ENCODE results near the gene RTBDN.
A peak's percentile ranks its signal among the peaks of the same experiment; 100 is the strongest.

Gene RTBDN

GRCh38 chr19:12794196-12794941, 40.0 kb downstream of the RTBDN start:
- H3K9ac ChIP-seq (ENCODE audit: low read length): peak overlapping the region; percentile 79
- peaks cover 11% of the 10 kb centered on the region for H3K36me3 ChIP-seq (ENCODE audit: control insufficient read depth, low read depth, low read length)
- no peaks in the 10 kb centered on the region for H3K9me3 ChIP-seq (ENCODE audit: control insufficient read depth, low read depth, low read length)
- no peak overlapping the region for H3K27ac ChIP-seq (ENCODE audit: low read length)
- H3K4me3 ChIP-seq (ENCODE audit: low read length): peak overlapping the region; percentile 72
- peaks cover 22% of the 10 kb centered on the region for H3K4me1 ChIP-seq (ENCODE audit: control insufficient read depth, low read depth, low read length)
- H3K27me3 ChIP-seq (ENCODE audit: control insufficient read depth, insufficient read depth, low read length): peaks cover 31% of the 10 kb centered on the region

GRCh38 chr19:12793290-12794195, 40.8 kb downstream of the RTBDN start:
- Histone ChIP-seq H3K9me3 (ENCODE audit: control insufficient read depth, low read depth, low read length) (no peaks in the 10 kb centered on the region), H3K27ac (ENCODE audit: low read length) (peak overlapping the region; percentile 47), H3K36me3 (ENCODE audit: control insufficient read depth, low read depth, low read length) (peaks cover 5% of the 10 kb centered on the region)

GRCh38 chr19:12792853-12793289, 41.5 kb downstream of the RTBDN start:
- peak overlapping the region; percentile 62 for H3K9ac ChIP-seq (ENCODE audit: low read length)
- H3K27ac ChIP-seq (ENCODE audit: low read length): no peak overlapping the region
- H3K4me3 ChIP-seq (ENCODE audit: low read length): peak overlapping the region; percentile 72
- H3K27me3 ChIP-seq (ENCODE audit: control insufficient read depth, insufficient read depth, low read length): peaks cover 31% of the 10 kb centered on the region
- peaks cover 32% of the 10 kb centered on the region for H3K4me1 ChIP-seq (ENCODE audit: control insufficient read depth, low read depth, low read length)
- peaks cover 5% of the 10 kb centered on the region for H3K36me3 ChIP-seq (ENCODE audit: control insufficient read depth, low read depth, low read length)
- no peaks in the 10 kb centered on the region for H3K9me3 ChIP-seq (ENCODE audit: control insufficient read depth, low read depth, low read length)

More at GRCh38 chr19:12793290-12794195, 40.8 kb downstream of the RTBDN start:
- H3K4me3 ChIP-seq (ENCODE audit: low read length): peak overlapping the region; percentile 72
- H3K4me1 ChIP-seq (ENCODE audit: control insufficient read depth, low read depth, low read length): peaks cover 30% of the 10 kb centered on the region
- peaks cover 31% of the 10 kb centered on the region for H3K27me3 ChIP-seq (ENCODE audit: control insufficient read depth, insufficient read depth, low read length)
- peak overlapping the region; percentile 79 for H3K9ac ChIP-seq (ENCODE audit: low read length)

- H3K4me1 ChIP-seq (ENCODE audit: control insufficient read depth, low read depth, low read length): peaks cover 32% of the 10 kb centered on the region
- H3K36me3 ChIP-seq (ENCODE audit: control insufficient read depth, low read depth, low read length): peaks cover 5% of the 10 kb centered on the region
- H3K27me3 ChIP-seq (ENCODE audit: control insufficient read depth, insufficient read depth, low read length): peaks cover 31% of the 10 kb centered on the region
- H3K9me3 ChIP-seq (ENCODE audit: control insufficient read depth, low read depth, low read length): no peaks in the 10 kb centered on the region
- H3K27ac ChIP-seq (ENCODE audit: low read length): no peak overlapping the region
- H3K4me3 ChIP-seq (ENCODE audit: low read length): peak overlapping the region; percentile 72
- H3K9ac ChIP-seq (ENCODE audit: low read length): peak overlapping the region; percentile 62
Observed at GRCh38 chr19:12792051-12792852, 42.1 kb downstream of the RTBDN start.

DNA sequence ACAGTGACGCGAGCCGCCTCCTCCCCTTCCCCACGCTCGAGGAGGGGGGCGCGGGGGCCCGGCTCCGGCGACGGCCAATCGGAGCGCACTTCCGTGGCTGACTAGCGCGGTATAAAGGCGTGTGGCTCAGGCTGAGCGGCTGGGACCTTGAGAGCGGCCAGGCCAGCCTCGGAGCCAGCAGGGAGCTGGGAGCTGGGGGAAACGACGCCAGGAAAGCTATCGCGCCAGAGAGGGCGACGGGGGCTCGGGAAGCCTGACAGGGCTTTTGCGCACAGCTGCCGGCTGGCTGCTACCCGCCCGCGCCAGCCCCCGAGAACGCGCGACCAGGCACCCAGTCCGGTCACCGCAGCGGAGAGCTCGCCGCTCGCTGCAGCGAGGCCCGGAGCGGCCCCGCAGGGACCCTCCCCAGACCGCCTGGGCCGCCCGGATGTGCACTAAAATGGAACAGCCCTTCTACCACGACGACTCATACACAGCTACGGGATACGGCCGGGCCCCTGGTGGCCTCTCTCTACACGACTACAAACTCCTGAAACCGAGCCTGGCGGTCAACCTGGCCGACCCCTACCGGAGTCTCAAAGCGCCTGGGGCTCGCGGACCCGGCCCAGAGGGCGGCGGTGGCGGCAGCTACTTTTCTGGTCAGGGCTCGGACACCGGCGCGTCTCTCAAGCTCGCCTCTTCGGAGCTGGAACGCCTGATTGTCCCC, 42.9 kb downstream of the RTBDN start, which contains the start of gene JUNB:
Gene JUNB (plus strand): TSS at position 142 of the 706 bp plus-strand sequence. CDS start 286 bp downstream, at position 428.
- Histone ChIP-seq H3K9me3 (ENCODE audit: control insufficient read depth, low read depth, low read length) (no peaks in the 10 kb centered on the region), H3K4me1 (ENCODE audit: control insufficient read depth, low read depth, low read length) (peaks cover 32% of the 10 kb centered on the region), H3K36me3 (ENCODE audit: control insufficient read depth, low read depth, low read length) (no peaks in the 10 kb centered on the region), H3K4me3 (ENCODE audit: low read length) (peak within 1 kb of the TSS; percentile 72), H3K27me3 (ENCODE audit: control insufficient read depth, insufficient read depth, low read length) (peaks cover 31% of the 10 kb centered on the region), H3K27ac (ENCODE audit: low read length) (no peak within 1 kb of the TSS), H3K9ac (ENCODE audit: low read length) (peak within 1 kb of the TSS; percentile 62)

DNA sequence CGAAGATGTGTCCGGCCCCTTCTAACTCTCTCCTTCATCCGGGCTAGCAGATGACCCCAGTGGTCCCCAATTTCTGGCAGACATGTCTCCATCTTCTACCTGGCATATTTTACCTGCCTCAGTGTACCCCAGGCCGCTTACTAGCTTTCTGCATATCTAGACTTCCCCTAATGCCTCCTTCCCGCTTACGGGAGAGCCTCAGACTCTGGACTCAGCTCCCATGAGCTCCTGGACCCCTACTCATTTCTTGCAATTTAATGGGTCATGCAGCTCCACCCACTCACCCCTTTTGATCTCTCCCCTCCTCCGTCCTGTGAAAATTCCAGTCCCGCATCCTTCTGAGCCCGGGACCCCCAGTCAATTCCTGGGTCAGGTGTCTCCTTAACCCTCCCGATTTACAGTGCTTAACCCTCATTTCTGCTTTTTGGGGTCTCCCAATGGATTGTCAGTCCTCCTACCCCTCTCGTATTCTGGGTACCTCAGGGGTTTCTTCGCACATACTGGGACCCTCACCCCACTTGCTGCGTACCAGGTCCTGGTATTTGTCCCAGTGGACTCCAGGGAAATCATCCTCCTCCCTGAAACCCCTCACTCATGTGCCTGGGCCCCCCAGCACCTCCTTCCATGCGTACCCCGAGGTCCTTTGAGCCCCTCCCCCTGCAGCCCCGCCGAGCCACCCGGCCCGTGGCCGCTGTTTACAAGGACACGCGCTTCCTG, 43.6 kb downstream of the RTBDN start:
- Histone ChIP-seq H3K4me3 (ENCODE audit: low read length) (peak overlapping the region; percentile 72), H3K36me3 (ENCODE audit: control insufficient read depth, low read depth, low read length) (no peaks in the 10 kb centered on the region), H3K9me3 (ENCODE audit: control insufficient read depth, low read depth, low read length) (no peaks in the 10 kb centered on the region), H3K9ac (ENCODE audit: low read length) (peak overlapping the region; percentile 42), H3K4me1 (ENCODE audit: control insufficient read depth, low read depth, low read length) (peaks cover 25% of the 10 kb centered on the region), H3K27me3 (ENCODE audit: control insufficient read depth, insufficient read depth, low read length) (peaks cover 31% of the 10 kb centered on the region), H3K27ac (ENCODE audit: low read length) (no peak overlapping the region)

GRCh38 chr19:12789904-12790619, 44.3 kb downstream of the RTBDN start:
- peak overlapping the region; percentile 72 for H3K4me3 ChIP-seq (ENCODE audit: low read length)
- peaks cover 24% of the 10 kb centered on the region for H3K4me1 ChIP-seq (ENCODE audit: control insufficient read depth, low read depth, low read length)
- no peaks in the 10 kb centered on the region for H3K9me3 ChIP-seq (ENCODE audit: control insufficient read depth, low read depth, low read length)
- H3K9ac ChIP-seq (ENCODE audit: low read length): peak overlapping the region; percentile 42
- H3K36me3 ChIP-seq (ENCODE audit: control insufficient read depth, low read depth, low read length): no peaks in the 10 kb centered on the region
- no peak overlapping the region for H3K27ac ChIP-seq (ENCODE audit: low read length)
- peaks cover 31% of the 10 kb centered on the region for H3K27me3 ChIP-seq (ENCODE audit: control insufficient read depth, insufficient read depth, low read length)

DNA sequence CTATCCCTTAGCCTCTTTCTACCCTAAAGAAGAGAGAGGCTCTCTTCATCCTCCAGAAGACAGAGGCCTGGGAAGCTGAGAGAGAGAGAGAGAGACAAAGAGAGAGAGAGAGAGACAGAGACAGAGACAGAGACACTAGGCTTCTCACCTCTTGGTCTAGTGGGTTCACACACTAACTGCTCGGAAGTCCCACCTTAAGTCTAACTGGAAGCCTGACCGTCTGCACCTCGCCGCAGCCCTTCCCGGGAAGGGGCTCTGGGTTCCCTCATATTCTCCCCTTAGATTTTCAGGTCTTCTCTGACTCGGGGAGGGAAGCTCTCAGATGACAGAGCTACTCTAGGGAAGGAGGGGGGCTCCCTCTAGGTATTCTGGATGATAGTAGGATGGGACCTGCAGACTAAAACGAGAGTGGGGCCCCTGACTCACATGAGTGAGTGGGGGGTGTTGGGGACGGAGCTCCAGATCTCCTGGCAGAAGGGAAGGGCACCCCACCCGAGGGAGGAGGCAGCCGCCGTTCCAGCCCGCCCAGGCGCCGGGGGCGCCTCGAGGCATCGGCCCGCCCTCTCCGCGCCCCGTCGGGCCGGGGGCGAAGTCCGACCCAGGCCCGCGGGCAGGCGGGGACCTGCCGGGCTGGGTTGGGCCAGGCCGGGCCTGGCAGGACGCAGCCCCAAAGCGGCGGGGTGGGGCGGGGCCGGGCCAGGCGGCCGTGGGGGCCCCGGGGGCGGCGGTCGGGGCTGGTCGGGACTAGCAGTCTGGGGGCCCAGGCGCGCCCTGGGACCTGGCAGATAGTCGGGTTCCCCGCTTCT, 45.1 kb downstream of the RTBDN start:
- H3K9me3 ChIP-seq (ENCODE audit: control insufficient read depth, low read depth, low read length): no peaks in the 10 kb centered on the region
- H3K9ac ChIP-seq (ENCODE audit: low read length): no peak overlapping the region
- H3K36me3 ChIP-seq (ENCODE audit: control insufficient read depth, low read depth, low read length): no peaks in the 10 kb centered on the region
- peak overlapping the region; percentile 72 for H3K4me3 ChIP-seq (ENCODE audit: low read length)
- peaks cover 31% of the 10 kb centered on the region for H3K27me3 ChIP-seq (ENCODE audit: control insufficient read depth, insufficient read depth, low read length)
- peaks cover 24% of the 10 kb centered on the region for H3K4me1 ChIP-seq (ENCODE audit: control insufficient read depth, low read depth, low read length)
- H3K27ac ChIP-seq (ENCODE audit: low read length): no peak overlapping the region

GRCh38 chr19:12788682-12789097, 45.7 kb downstream of the RTBDN start:
- Histone ChIP-seq H3K27ac (ENCODE audit: low read length) (no peak overlapping the region), H3K4me3 (ENCODE audit: low read length) (peak overlapping the region; percentile 72), H3K36me3 (ENCODE audit: control insufficient read depth, low read depth, low read length) (no peaks in the 10 kb centered on the region), H3K9me3 (ENCODE audit: control insufficient read depth, low read depth, low read length) (no peaks in the 10 kb centered on the region), H3K9ac (ENCODE audit: low read length) (no peak overlapping the region), H3K27me3 (ENCODE audit: control insufficient read depth, insufficient read depth, low read length) (peaks cover 31% of the 10 kb centered on the region), H3K4me1 (ENCODE audit: control insufficient read depth, low read depth, low read length) (peaks cover 21% of the 10 kb centered on the region)

Data from iPS-18a (cell line).